Spleen (tissue), 7 donors: ENCODE data around the gene ANXA8L1.

Experiments
- POLR2A ChIP-seq, 3 donors: fragments of 450-650 bp; IDR thresholded peaks; one replicate each; pipeline ENCODE4 v1.5.1; 2017; ENCODE audit warnings: antibody characterized with exemption in 3 of 3, mild to moderate bottlenecking in 1 of 3
- POLR2AphosphoS5 ChIP-seq, 3 donors: sonication (generic); formaldehyde crosslinking; IDR thresholded peaks; one replicate each; pipeline ENCODE4 v1.5.1; 2017; ENCODE audit warnings: antibody characterized with exemption in 3 of 3
- TF ChIP-seq, protein P1 (sequence below), 11 experiments: fragments of 200-600 bp in 7 of 11; fragments of 450-650 bp in 4 of 11; sonication (generic) in 4 of 11; IDR thresholded peaks in 8 of 11; conservative IDR thresholded peaks in 3 of 11; 1 replicate in 7 of 11; 2 replicates in 4 of 11; pipeline versions ENCODE4 v1.4.0 to v1.8.0; 2016 to 2021; ENCODE audit warnings: antibody characterized with exemption in 11 of 11, inconsistent platforms in 4 of 11, mild to moderate bottlenecking in 1 of 11
- donor health status: DM: no; HTN: no; CAD: no; lungs with moderate emphysema.
- donor health status: DM: no; HTN: no; CAD: no.
- donor health status: DM: no; HTN: no; CAD: no.

DNA sequence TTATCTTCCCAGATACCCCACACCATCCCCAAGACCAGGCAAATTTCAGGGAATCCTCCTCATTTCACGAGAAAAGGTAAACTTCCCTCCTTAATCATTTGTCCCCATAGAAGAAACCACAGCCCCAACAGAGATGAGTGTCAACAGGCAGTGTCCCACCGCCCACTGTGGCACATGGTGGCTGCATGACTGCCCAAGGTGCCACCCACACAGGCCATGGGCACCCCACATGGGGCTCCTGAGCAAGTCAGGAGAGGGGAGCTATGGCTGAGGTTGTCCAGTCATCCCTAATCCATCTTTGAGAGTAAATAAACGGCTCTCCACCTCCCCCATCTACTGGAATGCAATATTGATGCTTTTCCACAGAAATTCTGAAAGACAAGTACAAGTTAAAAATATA lies 44.7 kb upstream of the ANXA8L1 start:
- TF ChIP-seq, protein P1, sequence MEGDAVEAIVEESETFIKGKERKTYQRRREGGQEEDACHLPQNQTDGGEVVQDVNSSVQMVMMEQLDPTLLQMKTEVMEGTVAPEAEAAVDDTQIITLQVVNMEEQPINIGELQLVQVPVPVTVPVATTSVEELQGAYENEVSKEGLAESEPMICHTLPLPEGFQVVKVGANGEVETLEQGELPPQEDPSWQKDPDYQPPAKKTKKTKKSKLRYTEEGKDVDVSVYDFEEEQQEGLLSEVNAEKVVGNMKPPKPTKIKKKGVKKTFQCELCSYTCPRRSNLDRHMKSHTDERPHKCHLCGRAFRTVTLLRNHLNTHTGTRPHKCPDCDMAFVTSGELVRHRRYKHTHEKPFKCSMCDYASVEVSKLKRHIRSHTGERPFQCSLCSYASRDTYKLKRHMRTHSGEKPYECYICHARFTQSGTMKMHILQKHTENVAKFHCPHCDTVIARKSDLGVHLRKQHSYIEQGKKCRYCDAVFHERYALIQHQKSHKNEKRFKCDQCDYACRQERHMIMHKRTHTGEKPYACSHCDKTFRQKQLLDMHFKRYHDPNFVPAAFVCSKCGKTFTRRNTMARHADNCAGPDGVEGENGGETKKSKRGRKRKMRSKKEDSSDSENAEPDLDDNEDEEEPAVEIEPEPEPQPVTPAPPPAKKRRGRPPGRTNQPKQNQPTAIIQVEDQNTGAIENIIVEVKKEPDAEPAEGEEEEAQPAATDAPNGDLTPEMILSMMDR (IDR thresholded peaks at IDR 0.05 in 8 of 11, conservative IDR thresholded peaks at IDR 0.05 in 3 of 11): no peak
- TF ChIP-seq POLR2A (IDR thresholded peaks at IDR 0.05): no peak
- TF ChIP-seq POLR2AphosphoS5 (IDR thresholded peaks at IDR 0.05): no peak
